Stimulated activated CD4-positive, alpha-beta T cell treated with anti-CD3 and anti-CD28 coated beads, Interleukin-15, amount 100 ng/mL, for 24 hours (primary cell): ENCODE measurements around the gene NR6A1.

ENCODE experiments used
- DNase-seq: peaks from one replicate; pipeline ENCODE4 v3.0.0-alpha.2; 2020

Gene NR6A1

DNA sequence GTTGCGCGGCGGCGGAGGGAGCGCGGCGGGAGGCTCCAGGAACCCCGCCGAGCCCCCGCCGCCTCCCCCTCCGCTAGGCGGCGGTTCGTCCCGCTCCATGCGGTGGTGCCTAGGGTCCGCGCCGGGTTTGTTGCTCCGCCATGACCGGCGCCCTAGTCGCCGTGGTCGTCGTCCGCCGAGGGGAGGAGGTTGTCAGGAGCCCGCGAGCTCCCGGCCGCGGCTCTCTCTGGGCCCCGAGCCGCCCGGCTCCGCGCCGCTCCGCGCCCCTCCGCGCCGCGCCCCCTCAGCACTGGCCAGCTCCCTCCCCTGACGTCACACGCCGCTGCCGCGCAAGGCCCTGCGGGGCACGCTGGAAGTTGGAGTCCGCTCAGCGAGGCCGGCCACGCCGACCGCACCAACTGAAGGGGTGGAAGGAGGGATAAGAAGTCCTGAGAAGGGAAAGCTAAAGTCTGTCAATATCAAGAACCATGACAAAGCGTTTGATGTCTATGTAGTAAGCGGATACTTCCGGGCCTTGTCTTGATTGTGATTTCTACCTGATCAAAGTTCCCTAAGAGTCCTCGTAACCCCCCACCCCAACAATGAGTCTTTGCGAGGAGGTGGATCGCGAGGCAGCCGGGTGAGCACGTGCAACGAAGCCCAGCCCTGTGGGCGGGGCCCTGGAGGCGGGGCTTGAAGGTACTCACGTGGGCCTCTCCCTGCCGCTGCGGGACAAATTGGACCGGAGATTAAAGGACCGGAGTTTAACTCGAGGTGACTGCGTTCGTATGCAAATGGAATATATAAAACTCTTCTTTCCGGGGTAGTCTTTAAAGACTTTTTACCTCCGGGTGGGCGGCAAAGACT is at the start of gene NR6A1:
NR6A1 (minus strand) TSS at position 291 of the 846 bp plus-strand sequence.
- peak; percentile 97 for DNase-seq

- DNase-seq, result no peak
Observed at GRCh38 chr9:124818431-124819281, 47.5 kb upstream of the NR6A1 start.

GRCh38 chr9:124815601-124816000 is 44.5 kb upstream of the NR6A1 start:
- no peak for DNase-seq

- no peak for DNase-seq
Observed at GRCh38 chr9:124814164-124814535, 43.0 kb upstream of the NR6A1 start.

- DNase-seq, result no peak
Observed at GRCh38 chr9:124813501-124814163, 42.5 kb upstream of the NR6A1 start.

DNA sequence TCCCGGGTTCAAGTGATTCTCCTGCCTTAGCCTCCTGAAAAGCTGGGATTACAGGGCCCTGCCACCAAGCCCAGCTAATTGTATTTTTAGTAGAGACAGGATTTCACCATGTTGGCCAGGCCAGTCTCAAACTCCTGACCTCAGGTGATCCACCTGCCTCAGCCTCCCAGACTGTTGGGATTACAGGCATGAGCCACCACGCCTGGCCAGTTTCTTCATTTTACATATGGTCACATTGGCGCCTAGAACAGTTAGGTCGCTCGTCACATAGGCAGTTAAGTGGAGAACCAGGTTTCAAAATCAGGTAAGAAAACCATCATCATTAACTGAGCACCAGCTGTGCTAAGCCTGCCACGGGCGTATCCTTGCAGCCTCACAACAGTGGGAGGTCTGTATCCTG is 41.9 kb upstream of the NR6A1 start:
- DNase-seq, result no peak

GRCh38 chr9:124812441-124812876 is 41.3 kb upstream of the NR6A1 start:
- DNase-seq, result peak; percentile 16

DNA sequence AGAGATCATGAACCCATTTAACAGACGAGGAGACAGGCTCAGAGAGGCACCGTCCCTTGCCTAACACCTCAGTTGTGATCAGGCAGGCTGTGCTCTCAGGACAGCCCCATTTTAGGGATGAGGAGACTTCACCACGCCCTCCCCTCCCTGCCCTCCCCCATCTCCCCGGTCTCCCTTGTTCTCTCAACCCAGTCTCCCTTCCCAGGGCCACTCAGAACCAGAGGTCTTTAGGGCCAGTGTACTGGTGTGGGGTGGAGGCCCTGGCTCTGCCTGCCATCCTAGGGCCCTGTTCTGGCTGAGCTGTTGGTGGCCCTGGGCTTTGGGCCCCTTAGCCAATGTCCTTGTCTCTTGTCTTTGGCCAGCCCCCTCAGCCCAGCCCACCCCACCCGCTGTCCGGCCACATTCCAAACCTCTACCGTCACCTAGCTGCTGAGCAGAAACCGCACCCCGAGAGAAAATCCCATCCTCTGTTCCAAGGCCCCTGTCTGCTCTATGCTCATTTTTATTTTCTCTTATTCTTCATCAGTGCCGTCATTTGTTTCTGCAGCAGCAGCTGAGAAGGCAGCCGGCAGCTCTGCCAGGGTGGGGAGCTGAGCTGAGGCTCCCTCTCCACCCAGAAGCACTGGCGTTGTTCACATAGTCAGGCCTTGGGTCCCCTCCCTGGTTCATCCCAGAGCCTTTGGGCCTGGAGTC is 39.7 kb upstream of the NR6A1 start:
- no peak for DNase-seq

GRCh38 chr9:124809741-124810500 is 38.8 kb upstream of the NR6A1 start:
- DNase-seq, result no peak

- no peak for DNase-seq
Observed at GRCh38 chr9:124809211-124809610, 38.1 kb upstream of the NR6A1 start.

DNA sequence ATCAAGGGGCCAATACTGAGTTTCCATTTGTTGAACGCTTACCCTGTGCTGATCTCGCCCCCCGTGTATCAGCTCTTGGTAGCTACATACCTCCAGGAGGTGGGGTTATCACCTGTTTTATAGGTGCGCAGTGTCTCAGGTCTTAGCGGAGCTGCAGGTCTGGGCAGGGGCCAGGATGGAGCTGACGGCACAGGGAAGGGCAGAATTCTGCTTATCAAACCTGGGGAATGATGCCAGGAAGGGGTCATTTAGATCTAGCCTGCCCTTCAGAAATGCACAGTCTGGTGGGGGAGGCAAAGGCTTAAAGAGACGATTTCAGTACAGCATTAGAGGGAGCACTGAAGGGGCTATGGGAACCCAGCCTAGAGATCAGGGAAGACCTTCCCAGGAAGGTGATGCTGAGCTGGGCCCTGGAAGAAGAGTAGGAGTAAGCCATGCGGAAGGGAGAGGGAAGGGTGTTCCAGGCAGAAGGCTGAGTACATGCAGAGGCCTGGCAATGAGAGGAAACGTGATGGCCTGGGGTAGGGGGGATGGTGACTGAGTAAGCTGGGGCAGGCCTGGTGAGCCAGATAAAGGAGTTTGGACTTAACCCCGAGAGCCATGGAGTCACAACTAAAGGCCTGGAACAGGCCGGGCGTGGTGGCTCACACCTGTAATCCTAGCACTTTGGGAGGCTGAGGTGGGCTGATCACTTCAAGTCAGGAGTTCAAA is 37.3 kb upstream of the NR6A1 start:
- DNase-seq, result no peak

DNA sequence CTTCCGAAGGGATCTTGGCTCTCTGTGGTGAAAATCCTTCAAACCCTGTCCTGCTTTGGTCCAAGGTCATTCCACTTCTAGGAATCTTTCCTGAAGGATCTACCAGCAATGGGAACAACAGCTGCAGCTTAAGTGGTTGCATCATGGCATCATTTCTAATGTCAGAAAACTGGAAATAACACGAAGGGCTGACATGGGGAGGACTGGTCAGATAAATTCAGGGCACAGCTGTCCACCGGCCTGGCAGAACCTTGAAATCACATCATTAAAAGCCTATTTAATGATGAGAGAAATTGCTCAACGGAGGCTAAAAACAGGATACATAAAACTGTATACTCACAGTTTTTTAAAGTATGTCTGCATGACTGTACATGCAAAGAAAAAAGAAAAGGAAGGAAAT is 34.1 kb upstream of the NR6A1 start:
- no peak for DNase-seq

DNA sequence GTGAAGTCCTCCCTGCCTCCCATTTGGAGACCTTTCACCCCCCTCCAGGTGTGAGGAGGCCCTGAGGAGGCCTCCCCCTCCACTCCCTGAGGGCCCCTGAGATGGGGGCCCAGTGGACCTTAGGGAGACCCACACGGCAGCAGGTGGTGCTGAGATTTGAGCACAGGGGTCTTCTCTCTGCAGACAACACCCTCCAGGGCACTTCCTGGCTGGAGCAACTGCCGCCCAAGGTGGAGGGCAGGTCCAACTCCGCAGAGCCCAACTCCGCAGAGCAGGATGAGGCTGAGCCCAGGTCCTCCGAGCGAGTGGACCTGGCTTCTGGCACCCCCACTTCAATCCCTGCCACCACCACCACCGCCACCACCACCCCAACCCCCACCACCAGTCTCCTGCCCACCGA is 32.8 kb upstream of the NR6A1 start:
- no peak for DNase-seq

- DNase-seq, result no peak
Observed at GRCh38 chr9:124802426-124802825, 31.3 kb upstream of the NR6A1 start.

DNA sequence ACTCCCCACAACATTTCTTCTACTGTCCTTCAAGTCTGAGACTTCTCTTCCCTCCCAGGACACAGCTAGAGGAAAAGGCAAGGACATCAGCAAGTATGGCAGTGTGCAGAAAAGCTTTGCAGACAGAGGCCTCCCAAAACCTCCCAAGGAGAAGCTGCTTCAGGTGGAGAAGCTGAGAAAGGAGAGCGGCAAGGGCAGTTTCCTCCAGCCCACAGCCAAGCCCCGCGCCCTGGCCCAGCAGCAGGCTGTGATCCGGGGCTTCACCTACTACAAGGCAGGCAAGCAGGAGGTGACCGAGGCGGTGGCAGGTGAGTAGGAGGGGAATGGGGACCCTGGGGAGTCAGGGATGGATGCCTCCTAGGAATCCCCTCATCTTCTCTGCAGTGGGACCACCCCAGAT is 30.2 kb upstream of the NR6A1 start:
- DNase-seq, result no peak

- no peak for DNase-seq
Observed at GRCh38 chr9:124800306-124801259, 29.5 kb upstream of the NR6A1 start.

GRCh38 chr9:124799274-124800006 is 28.3 kb upstream of the NR6A1 start:
- no peak for DNase-seq

DNA sequence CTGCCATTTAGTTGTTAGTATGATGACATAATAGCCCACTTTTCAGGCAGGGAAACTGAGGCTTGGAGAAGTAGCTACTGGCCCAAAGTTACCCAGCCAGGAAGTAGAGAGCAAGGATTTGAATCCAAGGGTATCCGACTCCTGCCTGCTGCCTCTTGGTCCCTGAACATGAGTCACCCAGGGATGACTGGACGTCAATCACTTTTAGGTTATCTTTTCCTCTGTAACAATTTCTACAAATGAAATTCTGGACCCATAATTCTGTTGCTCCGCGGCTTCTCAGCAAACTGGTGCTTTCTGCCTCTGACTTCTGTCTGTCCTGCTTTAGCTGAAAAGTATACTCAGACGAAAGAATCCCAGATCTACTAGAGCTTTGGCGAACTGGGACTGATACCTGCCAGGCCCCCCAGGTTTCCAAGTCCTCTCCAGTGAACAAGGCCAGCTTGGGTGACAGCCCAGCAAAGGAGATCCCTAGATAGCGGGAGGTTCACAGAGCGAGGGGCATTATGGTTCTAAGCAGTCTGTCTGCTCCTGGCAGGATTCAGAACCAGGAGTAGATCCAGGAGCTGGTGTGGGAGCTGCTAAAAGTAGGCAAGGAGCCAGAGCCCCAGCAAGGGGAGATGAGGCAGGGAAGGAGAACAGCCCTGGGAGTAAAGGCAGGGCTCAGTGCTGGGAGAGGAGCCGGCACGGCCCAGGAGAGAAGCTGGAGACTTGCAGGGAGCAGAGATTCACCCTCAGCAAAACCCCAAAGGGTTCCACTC is 26.4 kb upstream of the NR6A1 start:
- DNase-seq, result no peak
